Non-pigmented ciliary epithelial cell (primary cell): ENCODE data around the gene MTCL1.

Source experiments
- DNase-seq: peaks from one replicate; pipeline ENCODE4 v3.0.0-alpha.2; 2010; ENCODE audit warnings: low read depth

The MTCL1 gene

DNA sequence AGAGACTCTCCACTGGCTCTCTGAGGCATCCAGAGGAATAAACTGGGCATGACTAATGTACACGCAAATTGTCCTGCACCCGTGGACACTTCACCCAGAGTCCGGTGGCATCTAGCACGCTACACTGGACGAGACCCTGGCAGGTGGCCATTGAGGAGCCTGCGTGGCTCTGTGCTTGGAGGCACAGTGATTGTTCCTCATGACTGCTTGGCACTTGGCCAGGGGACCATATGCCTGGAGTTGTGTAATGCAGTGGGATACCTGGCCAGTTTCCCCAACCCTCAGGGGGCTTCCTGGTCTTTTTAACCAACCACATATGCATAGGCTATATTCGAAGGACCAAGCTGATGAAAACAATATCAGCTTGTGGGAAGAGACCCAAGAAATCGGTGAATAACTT is 66.6 kb downstream of the MTCL1 start:
- DNase-seq, result no peak

DNA sequence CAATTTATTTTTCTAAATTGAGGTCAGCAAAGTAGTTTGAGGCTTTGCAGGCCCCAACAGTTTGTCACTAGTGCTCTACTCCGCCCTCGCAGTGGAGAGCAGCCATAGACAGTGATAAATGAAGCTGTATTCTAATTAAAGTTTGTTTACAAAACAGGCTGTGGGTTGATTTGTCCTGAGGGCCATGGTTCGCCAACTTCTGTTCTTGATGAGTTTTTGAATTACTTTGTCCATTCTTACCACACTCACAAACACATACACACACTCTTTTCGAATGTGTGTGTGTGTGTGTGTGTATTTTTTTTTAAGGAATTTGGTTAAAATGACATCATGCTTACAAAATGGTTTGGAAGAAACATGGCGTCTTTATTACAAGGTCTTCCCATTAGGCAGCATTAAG is 68.6 kb downstream of the MTCL1 start:
- no peak for DNase-seq

DNA sequence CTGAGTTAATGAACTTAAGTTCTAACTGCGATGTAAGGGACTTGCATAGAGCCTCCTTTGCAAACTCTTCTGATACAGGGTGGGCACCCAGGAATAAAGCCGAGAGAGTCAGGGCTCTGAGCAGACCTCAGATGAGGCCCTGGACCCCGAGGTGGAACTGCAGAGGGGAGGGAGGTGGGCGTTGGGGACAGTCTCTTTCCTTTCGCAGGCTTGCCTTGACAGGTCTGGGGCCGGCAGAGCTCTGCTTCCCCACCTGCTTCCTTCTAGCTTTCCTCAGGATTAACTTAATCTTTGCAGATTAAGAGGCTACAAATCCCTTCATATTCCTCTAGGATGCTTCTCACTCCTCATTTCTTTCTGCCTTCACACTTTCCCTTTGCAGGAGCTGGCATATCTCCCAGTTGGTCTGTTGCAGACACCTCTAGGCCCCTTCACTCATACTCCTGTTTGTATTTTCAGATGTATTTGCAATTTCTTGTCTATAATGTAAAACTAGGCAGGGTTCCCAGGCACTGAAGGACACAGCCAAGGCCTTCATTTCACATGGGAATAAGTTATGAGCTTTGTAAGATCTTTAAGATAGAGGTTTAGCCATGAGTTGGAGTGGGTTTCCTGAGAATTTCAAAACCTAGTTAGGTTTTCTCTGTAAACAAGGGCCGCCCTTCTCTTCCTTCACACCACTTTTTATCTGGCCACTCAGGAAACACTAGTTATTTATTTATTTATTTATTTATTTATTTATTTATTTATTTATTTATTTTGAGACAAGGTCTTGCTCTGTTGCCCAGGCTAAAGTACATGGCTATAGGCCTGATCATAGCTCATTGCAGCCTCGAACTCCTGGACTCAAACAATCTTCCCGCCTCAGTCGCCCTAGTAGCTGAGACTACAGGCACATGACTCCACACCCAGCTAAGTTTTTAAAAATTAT is 70.9 kb downstream of the MTCL1 start:
- DNase-seq, result no peak

DNA sequence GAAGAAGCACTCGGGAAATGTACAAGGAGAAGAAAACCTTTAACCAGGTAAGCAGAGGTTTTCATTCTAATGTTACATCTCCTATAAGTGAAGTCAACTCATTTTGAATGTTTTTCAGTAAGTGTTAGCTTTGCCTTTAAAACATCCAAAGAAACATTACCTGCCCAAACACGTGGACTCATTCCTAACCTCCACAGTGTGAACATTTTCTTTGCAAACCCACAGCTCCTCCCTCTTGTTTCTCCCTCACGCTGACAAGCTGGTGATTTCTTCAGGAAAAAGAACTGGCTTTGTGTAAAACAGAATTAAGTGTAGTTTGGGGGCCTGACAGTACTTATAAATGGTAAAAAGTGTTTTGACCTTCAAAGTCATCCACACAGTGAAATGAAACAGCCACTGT is 72.5 kb downstream of the MTCL1 start:
- no peak for DNase-seq

DNA sequence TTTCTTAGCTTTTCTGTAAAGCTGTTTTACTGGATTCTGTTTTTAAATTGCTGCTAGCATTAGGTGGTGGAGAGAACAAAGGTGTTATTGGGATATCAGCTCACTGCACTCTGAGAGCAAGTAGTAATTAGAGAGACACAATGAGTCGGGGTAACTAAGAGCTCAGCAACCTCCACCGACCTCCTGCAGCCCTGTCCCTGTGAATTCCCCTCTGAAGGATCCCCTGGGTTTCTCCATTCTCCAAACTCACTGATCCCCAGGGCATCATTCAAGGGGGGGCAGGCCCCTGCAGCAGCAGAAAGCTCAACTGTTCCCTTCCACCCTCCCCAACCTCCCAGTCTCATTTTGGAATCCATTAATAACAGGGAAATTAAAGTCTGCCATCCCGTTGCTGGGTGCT is 73.0 kb downstream of the MTCL1 start:
- DNase-seq, result no peak

GRCh38 chr18:8778824-8779223 is 73.5 kb downstream of the MTCL1 start:
- no peak for DNase-seq

DNA sequence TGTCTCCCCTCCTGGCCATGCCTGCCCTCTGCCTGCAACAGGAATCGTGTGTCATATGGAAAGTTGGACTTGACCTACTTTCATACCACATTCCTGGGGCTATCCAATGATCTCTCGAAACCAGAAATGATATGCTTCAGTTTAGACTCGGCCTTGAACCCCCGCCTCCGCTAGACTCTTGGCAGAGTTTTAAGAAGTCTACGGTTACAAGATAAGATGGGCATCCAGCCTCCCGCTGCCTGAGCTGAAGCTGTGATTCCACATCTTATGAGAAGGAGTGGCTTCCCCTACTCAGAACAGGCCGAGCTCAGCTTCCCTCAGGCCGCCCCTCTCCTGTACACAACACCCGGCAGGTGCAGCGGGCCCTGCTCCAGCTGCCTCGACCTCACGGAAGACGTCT is 73.9 kb downstream of the MTCL1 start:
- no peak for DNase-seq

GRCh38 chr18:8780227-8780626 is 74.9 kb downstream of the MTCL1 start:
- DNase-seq, result no peak

- DNase-seq, result no peak
Measured at GRCh38 chr18:8781671-8782070, 76.3 kb downstream of the MTCL1 start.

DNA sequence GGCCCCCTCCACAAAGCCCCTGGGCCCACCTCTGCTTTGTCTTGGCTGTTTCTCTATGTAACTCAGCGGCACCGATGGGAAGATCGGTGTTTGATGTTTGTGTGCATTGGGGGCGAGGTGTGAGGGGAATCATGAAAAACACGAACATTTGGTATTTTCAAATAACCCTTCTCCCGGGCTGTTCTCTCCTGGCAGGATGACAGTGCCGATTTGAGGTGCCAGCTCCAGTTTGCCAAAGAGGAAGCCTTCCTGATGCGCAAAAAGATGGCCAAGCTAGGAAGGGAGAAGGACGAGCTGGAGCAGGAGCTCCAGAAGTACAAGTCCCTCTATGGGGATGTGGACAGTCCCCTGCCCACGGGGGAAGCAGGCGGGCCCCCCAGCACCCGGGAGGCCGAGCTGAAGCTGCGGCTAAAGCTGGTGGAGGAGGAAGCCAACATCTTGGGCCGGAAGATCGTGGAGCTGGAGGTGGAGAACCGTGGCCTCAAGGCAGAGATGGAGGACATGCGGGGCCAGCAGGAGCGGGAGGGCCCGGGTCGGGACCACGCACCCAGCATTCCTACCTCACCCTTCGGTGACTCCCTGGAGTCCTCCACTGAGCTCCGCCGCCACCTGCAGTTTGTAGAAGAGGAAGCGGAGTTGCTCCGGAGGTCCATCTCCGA is 78.1 kb downstream of the MTCL1 start:
- no peak for DNase-seq

GRCh38 chr18:8783994-8784530 is 78.7 kb downstream of the MTCL1 start:
- DNase-seq, result no peak

GRCh38 chr18:8785261-8785660 is 79.9 kb downstream of the MTCL1 start:
- DNase-seq, result no peak

- no peak for DNase-seq
Measured at GRCh38 chr18:8785855-8786482, 80.6 kb downstream of the MTCL1 start.

DNA sequence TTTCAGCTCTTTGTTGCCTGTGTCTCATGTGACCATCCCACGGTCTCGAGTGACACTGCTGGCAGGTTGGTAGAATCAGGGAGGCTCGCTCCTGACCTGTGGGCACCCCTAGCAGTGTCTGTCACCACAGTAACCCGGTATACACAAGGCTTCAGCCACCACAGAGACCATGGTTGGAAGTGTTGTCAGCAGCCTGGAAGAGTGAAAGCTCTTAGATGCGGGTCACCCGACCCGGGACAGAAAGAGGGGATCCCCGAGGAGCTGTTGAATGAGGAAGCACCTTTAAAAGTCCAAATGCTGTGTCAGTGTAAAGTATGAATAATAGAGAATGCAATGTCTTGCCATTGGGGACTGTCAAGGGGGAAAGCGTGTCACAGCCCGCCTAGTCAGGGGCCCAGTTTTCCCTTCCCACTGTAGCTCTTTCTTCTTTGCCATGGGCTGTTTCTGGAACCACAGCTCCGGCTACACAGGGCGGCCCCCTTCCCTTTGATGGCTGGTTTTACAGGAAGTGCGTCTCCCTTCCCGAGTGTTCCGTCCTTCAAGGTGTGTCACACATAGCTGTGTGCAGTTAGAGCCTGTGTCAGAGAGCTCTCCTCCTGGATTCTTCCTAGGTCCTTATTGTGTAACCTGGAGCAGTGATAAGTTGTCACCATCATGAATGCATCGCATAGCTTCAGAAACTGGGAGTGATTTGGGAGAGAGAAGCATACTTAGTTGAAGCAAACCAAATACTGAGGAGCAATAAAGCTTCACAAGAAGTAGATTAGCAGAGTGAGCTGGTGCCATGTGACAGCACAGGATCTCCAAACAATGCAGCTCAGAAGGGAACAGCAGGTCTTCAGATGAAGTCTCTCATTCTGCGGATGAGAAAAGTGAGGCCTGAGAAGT is 81.4 kb downstream of the MTCL1 start:
- DNase-seq, result no peak

- DNase-seq, result no peak
Measured at GRCh38 chr18:8787371-8787670, 82.0 kb downstream of the MTCL1 start.

DNA sequence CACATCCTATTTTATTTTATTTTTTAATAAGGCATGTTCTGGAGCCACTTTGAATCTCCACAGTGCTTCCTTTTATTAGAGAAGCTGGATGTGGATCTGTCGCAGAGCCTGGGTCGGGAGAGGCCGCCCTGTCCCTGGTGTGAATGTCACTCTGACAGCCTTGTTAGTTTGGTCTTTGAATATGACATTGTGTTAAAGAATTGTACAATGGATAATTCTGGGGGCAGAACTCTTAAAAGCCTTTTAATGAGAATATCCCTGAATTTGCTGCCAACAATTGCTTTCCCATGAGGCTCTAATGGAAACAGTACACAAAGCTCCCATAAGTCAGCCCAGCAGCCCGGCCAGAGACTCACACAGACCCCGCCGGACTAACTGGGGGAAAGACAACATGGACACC is 82.4 kb downstream of the MTCL1 start:
- DNase-seq, result no peak

GRCh38 chr18:8788503-8789429 is 83.4 kb downstream of the MTCL1 start:
- DNase-seq, result no peak

DNA sequence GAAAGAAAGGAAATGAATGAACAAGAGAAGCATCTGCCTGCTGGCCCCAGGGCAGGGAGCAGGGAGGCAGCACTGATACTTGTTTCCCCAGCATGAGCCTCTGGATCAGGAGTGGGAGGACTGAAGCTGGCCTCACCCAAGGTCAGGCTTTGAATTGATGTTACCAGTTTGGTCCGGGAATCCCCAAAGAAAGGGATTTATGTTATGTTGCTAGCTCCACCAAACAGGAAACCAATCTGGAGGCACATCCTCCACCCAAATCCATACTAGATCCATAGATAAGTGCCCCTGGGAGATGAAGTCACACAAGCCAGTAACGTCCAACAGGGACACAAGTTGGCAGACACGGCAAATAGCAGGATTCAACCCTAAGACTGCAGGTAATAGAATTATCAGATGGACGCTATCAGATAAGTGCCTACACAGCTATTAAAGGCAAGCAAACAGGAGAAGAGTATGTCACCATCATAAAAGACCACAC is 85.9 kb downstream of the MTCL1 start:
- no peak for DNase-seq

DNA sequence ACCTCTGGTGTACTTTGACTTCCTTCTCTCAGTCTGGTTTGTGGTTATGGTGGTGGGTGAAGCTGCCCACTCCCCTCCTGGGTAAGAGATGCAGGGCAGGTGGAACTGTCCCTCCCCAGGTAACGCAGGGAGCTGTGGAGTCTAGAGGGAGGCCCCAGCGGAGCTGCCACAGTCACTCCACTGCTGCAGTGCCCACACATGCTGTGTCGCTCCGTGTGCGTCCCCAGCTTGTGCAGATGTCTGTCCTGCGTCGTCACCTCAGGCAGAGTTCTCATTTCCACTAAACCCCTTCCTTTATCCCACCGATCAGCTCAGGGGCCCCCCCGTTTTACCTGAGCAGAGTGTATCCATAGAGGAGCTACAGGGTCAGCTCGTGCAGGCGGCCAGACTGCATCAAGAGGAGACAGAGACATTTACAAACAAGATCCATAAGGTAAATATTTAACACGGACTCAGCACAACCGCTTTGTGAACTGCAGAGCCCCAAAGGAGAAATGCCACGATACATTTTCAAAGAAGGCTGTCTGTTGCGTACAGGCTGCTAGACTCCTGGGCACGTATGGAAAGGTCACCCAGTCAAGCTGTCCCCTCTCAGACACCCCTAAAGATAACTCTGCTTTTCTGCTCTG is 87.4 kb downstream of the MTCL1 start:
- DNase-seq, result no peak

DNA sequence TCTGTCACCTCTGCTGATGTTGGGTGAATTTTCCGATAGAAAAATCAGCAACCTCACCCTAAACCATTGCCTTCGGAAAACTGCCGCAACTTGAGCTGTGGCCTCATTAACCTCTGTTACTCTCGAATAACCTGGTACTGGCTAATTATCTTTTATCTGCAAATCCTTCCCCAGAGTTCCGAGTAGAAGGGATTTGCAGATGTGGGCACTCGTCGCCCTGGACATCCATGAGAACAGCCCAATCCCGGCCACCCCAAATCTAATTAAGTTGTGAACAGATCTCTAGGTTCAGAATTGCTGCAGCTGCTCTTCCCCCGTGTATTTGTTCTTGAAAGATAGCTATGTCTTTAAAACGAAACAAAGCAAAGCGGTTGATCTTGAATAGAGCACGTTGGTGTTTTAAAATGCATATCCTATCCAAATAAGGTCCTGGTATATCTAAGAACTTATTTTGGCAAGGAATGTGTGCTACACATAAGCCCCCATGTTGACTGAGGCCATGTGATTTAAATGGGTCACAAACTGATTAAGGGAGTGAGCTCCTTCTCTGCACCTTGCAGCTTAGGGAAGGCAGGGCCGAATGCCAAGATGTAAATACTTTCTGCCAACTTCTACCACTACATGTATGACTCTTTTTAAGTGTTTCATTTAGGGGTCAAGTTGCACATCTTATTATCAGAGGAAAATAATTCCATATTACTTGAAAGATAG is 88.2 kb downstream of the MTCL1 start:
- no peak for DNase-seq
